Measurements from ENCODE around the gene NTF4. TPM values are rescaled to one million over a fixed set of nuclear protein-coding genes. Genes with fewer than 3 reads are reported as not detected.

NTF4 gene, protein sequence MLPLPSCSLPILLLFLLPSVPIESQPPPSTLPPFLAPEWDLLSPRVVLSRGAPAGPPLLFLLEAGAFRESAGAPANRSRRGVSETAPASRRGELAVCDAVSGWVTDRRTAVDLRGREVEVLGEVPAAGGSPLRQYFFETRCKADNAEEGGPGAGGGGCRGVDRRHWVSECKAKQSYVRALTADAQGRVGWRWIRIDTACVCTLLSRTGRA
- total RNA-seq (1 to 10 TPM; 2.1 to 2.9 TPM), polyA plus RNA-seq (1 to 10 TPM; 2.8 to 5.2 TPM)
- long read RNA-seq, donor 1, partial matches to known transcripts = 0 of 2 reads
- long read RNA-seq, donor 1, other reads (novel, unspliced or antisense) = 0 of 2 reads
- long read RNA-seq, donor 2 = 0 reads
- long read RNA-seq, donor 3 = 0 reads
- long read RNA-seq, donor 4, partial matches to known transcripts = 0 of 2 reads
- long read RNA-seq, donor 4, other reads (novel, unspliced or antisense) = 0 of 2 reads
- long read RNA-seq, donor 5, partial matches to known transcripts = 0 of 2 reads
- long read RNA-seq, donor 5, other reads (novel, unspliced or antisense) = 0 of 2 reads

DNA sequence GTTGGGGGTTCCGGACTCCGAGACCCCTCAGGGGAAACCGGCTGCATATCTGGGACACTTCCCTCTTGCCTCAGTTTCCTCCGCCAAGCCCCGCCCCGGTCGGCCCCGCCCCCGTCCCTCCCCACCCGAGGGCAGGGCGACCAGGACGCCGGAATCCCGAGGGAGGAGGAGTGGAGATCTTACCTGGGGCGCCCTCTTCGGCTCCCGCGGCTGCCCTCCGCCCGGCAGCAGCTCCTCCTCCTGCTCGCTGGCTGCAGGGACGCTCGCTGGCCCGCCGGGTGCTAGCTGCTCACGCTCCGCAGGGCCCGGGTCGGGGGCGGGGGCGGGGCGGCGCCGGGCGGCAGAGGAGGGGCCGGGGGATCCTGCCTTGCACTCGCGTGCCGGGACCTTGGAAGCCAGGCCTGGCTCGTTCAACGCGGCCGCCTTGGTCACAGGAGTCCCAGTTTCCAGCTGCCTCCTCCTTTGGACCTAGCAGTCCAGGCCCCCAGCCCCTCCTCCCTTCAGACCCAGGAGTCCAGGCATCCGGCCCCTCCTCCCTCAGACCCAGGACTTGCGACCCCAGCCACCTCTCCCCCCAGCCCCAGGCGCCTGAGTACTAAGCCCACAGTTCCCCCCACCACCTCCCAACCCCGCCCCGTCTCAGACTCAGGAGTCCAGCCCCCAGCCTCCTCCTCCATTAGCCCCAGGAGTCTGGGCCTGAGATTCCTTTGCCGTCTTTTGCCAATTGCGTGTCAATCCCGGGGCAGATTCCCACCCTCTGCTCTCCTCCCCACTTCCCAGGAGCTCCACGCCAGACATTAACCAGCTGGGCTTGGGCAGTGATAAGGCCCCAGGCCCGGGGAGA is at the start of gene NTF4:
Gene NTF4, minus strand, starts transcription at position 51 of the 844 bp plus-strand sequence. CDS start 2,821 bp downstream, outside the sequence.
- H3K9me3 ChIP-seq (ENCODE audit: control insufficient read depth in 4 of 4, insufficient read depth in 3 of 4, low read length in 3 of 4) = no peaks in the 10 kb centered on the region
- no peaks in the 10 kb centered on the region for H3K36me3 ChIP-seq (ENCODE audit: control insufficient read depth in 4 of 4, insufficient read depth in 4 of 4, low read length in 4 of 4)
- WGBS, 2 donors = 6 to 7% methylated on average over 24 to 53 of the region's 53 CpGs
- no peak within 1 kb of the TSS for H3K9ac ChIP-seq (ENCODE audit: insufficient read depth in 1 of 2, low read length in 2 of 2)
- DNase-seq (peak; percentile 53 to 74 (median 69)), ATAC-seq (ENCODE audit: insufficient read depth, low FRiP score) (no peak)
- H3K4me1 ChIP-seq (ENCODE audit: control insufficient read depth in 5 of 5, insufficient read depth in 5 of 5, low read length in 5 of 5) = peaks cover 0 to 9% (median 0%) of the 10 kb centered on the region in 5 donors
- peak within 1 kb of the TSS in 1 of 2 donors; percentile 41 for H3K27ac ChIP-seq (ENCODE audit: low read depth in 1 of 2, low read length in 1 of 2)
- peaks cover 0 to 20% (median 11%) of the 10 kb centered on the region in 3 donors for H3K27me3 ChIP-seq (ENCODE audit: control insufficient read depth in 3 of 3, insufficient read depth in 3 of 3, low read length in 2 of 3)
- TF ChIP-seq, protein P1, sequence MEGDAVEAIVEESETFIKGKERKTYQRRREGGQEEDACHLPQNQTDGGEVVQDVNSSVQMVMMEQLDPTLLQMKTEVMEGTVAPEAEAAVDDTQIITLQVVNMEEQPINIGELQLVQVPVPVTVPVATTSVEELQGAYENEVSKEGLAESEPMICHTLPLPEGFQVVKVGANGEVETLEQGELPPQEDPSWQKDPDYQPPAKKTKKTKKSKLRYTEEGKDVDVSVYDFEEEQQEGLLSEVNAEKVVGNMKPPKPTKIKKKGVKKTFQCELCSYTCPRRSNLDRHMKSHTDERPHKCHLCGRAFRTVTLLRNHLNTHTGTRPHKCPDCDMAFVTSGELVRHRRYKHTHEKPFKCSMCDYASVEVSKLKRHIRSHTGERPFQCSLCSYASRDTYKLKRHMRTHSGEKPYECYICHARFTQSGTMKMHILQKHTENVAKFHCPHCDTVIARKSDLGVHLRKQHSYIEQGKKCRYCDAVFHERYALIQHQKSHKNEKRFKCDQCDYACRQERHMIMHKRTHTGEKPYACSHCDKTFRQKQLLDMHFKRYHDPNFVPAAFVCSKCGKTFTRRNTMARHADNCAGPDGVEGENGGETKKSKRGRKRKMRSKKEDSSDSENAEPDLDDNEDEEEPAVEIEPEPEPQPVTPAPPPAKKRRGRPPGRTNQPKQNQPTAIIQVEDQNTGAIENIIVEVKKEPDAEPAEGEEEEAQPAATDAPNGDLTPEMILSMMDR (IDR thresholded peaks at IDR 0.05; ENCODE audit: control extremely low read depth, extremely low read depth) = no peak
- H3K4me3 ChIP-seq = no peak within 1 kb of the TSS

DNA sequence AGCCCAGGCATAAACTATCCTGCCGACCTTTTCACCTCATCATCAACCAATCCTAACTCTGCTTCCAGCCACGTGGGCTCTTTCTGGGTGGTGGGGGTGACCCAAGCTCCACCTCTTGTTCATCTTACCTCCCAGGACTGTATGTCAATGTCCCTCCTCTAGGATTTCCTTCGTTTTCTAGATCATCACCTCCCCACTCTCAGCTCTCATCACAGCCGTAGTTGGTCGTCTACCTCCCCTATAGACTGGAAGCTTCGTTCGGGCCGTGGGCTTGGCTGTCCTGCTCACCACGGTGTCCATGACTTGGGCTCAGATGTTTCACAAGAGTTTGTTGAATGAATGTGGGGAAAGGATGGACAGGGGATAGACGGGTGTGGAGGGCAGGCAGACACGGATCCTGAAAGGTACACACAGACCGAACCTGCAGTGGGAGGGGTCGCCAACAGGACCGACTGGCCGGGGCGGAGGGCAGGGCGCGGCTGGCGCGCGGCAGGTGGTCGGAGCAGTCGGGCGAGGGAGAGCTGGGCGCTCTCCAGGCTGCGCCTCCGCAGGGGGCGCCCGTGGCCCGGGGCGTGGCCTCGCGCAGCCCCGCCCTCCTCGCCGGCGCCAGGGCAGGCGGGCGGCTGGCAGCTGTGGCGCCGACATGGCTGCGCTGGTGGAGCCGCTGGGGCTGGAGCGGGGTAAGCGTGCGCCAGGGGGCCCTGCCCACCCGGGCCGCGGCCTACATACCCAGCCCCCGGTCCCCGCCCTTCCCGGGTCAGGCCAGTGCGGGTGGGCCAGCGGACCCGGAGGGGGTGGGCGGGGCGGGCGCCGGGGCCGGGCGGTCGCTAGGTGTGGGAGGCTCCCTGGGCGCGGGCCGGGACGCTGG is 49.4 kb upstream of the NTF4 start, which contains the start of gene LIN7B:
Gene LIN7B, plus strand, starts transcription at position 609 of the 868 bp plus-strand sequence. Its CDS starts 35 bp downstream, at position 644.
- Histone ChIP-seq H3K27me3 (ENCODE audit: control insufficient read depth in 3 of 3, insufficient read depth in 3 of 3, low read length in 2 of 3) (no peaks in the 10 kb centered on the region), H3K27ac (ENCODE audit: low read depth in 1 of 2, low read length in 1 of 2) (peak within 1 kb of the TSS; percentile 11 to 63), H3K4me3 (peak within 1 kb of the TSS; percentile 78), H3K9ac (ENCODE audit: insufficient read depth in 1 of 2, low read length in 2 of 2) (no peak within 1 kb of the TSS), H3K36me3 (ENCODE audit: control insufficient read depth in 4 of 4, insufficient read depth in 4 of 4, low read length in 4 of 4) (peaks cover 0 to 3% (median 0%) of the 10 kb centered on the region in 4 donors), H3K4me1 (ENCODE audit: control insufficient read depth in 5 of 5, insufficient read depth in 5 of 5, low read length in 5 of 5) (peaks cover 0 to 16% (median 8%) of the 10 kb centered on the region in 5 donors), H3K9me3 (ENCODE audit: control insufficient read depth in 4 of 4, insufficient read depth in 3 of 4, low read length in 3 of 4) (no peaks in the 10 kb centered on the region)
- TF ChIP-seq, protein P1 (IDR thresholded peaks at IDR 0.05; ENCODE audit: control extremely low read depth, extremely low read depth) = peak; percentile 21
- ATAC-seq (ENCODE audit: insufficient read depth, low FRiP score) = peak; percentile 60
- peak; percentile 75 to 84 (median 83) for DNase-seq
- WGBS, 2 donors = 0 to 1% methylated on average over 55 to 66 of the region's 66 CpGs

DNA sequence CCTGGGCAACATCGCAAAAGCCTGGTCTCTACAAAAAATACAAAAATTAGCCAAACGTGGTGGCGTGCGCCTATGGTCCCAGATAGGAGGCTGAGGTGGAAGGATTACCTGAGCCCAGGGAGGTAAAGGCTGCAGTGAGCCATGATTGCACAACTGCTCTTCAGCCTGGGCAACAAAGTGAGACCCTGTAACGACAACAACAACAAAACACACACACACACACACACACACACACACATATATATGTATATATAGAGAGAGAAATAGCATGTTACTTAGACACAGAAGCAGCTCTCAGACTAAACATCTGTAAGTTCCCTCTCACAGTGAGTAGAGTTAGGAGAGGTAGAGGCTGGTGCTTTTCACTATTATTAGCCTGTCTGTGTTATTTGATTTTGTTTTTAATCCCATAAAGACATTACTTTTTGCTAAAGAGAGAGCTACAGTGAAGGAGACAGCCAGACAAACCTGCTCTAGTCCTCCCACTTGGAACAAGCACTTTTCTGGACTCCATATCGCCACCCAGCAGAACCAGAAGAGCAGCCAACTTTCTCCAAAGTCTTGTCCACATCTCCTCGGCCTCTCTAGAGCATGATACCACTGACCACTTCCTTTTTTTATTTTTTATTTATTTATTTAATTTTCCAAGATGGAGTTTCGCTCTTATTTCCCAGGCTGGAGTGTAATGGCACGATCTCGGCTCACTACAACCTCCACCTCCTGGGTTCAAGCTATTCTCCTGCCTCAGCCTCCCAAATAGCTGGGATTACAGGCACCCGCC is 46.8 kb upstream of the NTF4 start:
- H3K9me3 ChIP-seq (ENCODE audit: control insufficient read depth in 4 of 4, insufficient read depth in 3 of 4, low read length in 3 of 4) = no peaks in the 10 kb centered on the region
- no peaks in the 10 kb centered on the region for H3K27me3 ChIP-seq (ENCODE audit: control insufficient read depth in 3 of 3, insufficient read depth in 3 of 3, low read length in 2 of 3)
- no peak overlapping the region for H3K4me3 ChIP-seq
- TF ChIP-seq, protein P1 (IDR thresholded peaks at IDR 0.05; ENCODE audit: control extremely low read depth, extremely low read depth) = no peak
- peaks cover 0 to 9% (median 5%) of the 10 kb centered on the region in 5 donors for H3K4me1 ChIP-seq (ENCODE audit: control insufficient read depth in 5 of 5, insufficient read depth in 5 of 5, low read length in 5 of 5)
- ATAC-seq (ENCODE audit: insufficient read depth, low FRiP score) = no peak
- H3K9ac ChIP-seq (ENCODE audit: insufficient read depth in 1 of 2, low read length in 2 of 2) = no peak overlapping the region
- 81 to 84% methylated on average over 11 of the region's 11 CpGs for WGBS, 2 donors
- DNase-seq = no peak
- no peak overlapping the region for H3K27ac ChIP-seq (ENCODE audit: low read depth in 1 of 2, low read length in 1 of 2)
- H3K36me3 ChIP-seq (ENCODE audit: control insufficient read depth in 4 of 4, insufficient read depth in 4 of 4, low read length in 4 of 4) = peaks cover 11 to 27% (median 12%) of the 10 kb centered on the region in 4 donors
